OCI-LY3 (cell line): ENCODE measurements around the gene LECT2.

ENCODE experiments used
- CTCF ChIP-seq: fragments of 200-600, 300-600 bp; sonication (generic); IDR thresholded peaks from 2 replicates; pipeline ENCODE4 v1.5.1; 2014; ENCODE audit warnings: antibody characterized with exemption, low read length, low read depth
- EZH2phosphoT487 ChIP-seq: fragments of 200-600 bp; shearing (Covaris generic); IDR thresholded peaks from 2 replicates; pipeline ENCODE4 v1.6.1; 2018; ENCODE audit warnings: antibody characterized with exemption, mixed run types, low read depth

- no peak for TF ChIP-seq CTCF
- no peak for TF ChIP-seq EZH2phosphoT487
Measured at GRCh38 chr5:135973323-135974020, 18.7 kb upstream of the LECT2 start.
